IMR-90 (cell line): Measurements from ENCODE around the gene MAST1. TPM values are rescaled to one million over a fixed set of nuclear protein-coding genes. Genes with fewer than 3 reads are reported as not detected.

Source experiments
- ATAC-seq: fragments of 200-7000 bp; cut with Tn5 transposase; 2 replicates; pipeline ENCODE4 v1.9.1; 2020; ENCODE audit warnings: low read depth, mild to moderate bottlenecking, moderate library complexity
- BruUV-seq: library from RNA; stranded (reverse); fragments of 400-500 nt; replicated peaks from 2 replicates; lab custom pipeline; 2021; lab: Mats Ljungman, UMichigan
- CTCF ChIA-PET: fragments of 300-600 bp; formaldehyde crosslinking; extraction: SDS; loops from one replicate; lab custom pipeline; 2021; ENCODE audit warnings: antibody characterized with exemption; lab: Yijun Ruan, JAX
- POLR2A ChIA-PET: fragments of 300-600 bp; sonication (Branson Sonifier 250); formaldehyde crosslinking; loops from one replicate; lab custom pipeline; 2022; ENCODE audit warnings: antibody characterized with exemption; ENCODE audit not compliant: unreplicated experiment; lab: Charles Lee
- DNase-seq: peaks from one replicate; pipeline ENCODE4 v3.0.0; 2013
- H2AFZ ChIP-seq: replicated peaks from 2 replicates; pipeline ENCODE3; 2013; ENCODE audit warnings: low read length, mild to moderate bottlenecking; ENCODE audit not compliant: poor library complexity
- H2AK5ac ChIP-seq: 2 replicates; pipeline ENCODE4 v1.6.1; 2013; ENCODE audit warnings: low read depth, low read length, inconsistent platforms
- H2AK9ac ChIP-seq: replicated peaks from 2 replicates; pipeline ENCODE3; 2013; ENCODE audit warnings: mild to moderate bottlenecking, low read depth, low read length, moderate library complexity; ENCODE audit not compliant: poor library complexity
- H2BK120ac ChIP-seq: 2 replicates; pipeline ENCODE4 v1.6.1; 2013; ENCODE audit warnings: low read depth, low read length, inconsistent platforms
- H2BK15ac ChIP-seq: 3 replicates; pipeline ENCODE4 v1.6.1; 2013; ENCODE audit warnings: low read depth, low read length, inconsistent platforms
- H2BK20ac ChIP-seq: 2 replicates; pipeline ENCODE4 v1.6.1; 2013; ENCODE audit warnings: low read depth, mild to moderate bottlenecking, inconsistent platforms, low read length, moderate library complexity
- H2BK5ac ChIP-seq: 2 replicates; pipeline ENCODE4 v1.6.1; 2013; ENCODE audit warnings: mild to moderate bottlenecking, low read depth, low read length, inconsistent platforms; ENCODE audit not compliant: poor library complexity, severe bottlenecking
- H3K14ac ChIP-seq: replicated peaks from 2 replicates; pipeline ENCODE4 v1.6.1; 2013; ENCODE audit warnings: low read depth, low read length, inconsistent platforms
- H3K18ac ChIP-seq: 2 replicates; pipeline ENCODE4 v1.6.1; 2013; ENCODE audit warnings: low read depth, low read length, control low read depth
- H3K23ac ChIP-seq: 2 replicates; pipeline ENCODE4 v1.6.1; 2013; ENCODE audit warnings: low read depth, low read length, inconsistent platforms
- H3K27ac ChIP-seq: 2 replicates; pipeline ENCODE4 v1.5.1; 2013; ENCODE audit warnings: mild to moderate bottlenecking, control low read depth, low read length; ENCODE audit not compliant: insufficient read depth
- H3K27me3 ChIP-seq: 2 replicates; pipeline ENCODE4 v1.6.1; 2013; ENCODE audit warnings: low read length; ENCODE audit not compliant: control insufficient read depth, insufficient read depth
- H3K36me3 ChIP-seq: 2 replicates; pipeline ENCODE4 v1.6.1; 2013; ENCODE audit warnings: low read length, mixed read lengths; ENCODE audit not compliant: control insufficient read depth, insufficient read depth
- H3K4ac ChIP-seq: 2 replicates; pipeline ENCODE4 v1.6.1; 2013; ENCODE audit warnings: low read depth, low read length, inconsistent platforms
- H3K4me1 ChIP-seq: 2 replicates; pipeline ENCODE4 v1.6.1; 2013; ENCODE audit warnings: low read length, mixed read lengths; ENCODE audit not compliant: control insufficient read depth, insufficient read depth
- H3K4me2 ChIP-seq: 2 replicates; pipeline ENCODE4 v1.6.1; 2013; ENCODE audit warnings: low read depth, mild to moderate bottlenecking, control low read depth, low read length, moderate library complexity
- H3K4me3 ChIP-seq: 2 replicates; pipeline ENCODE4 v1.5.1; 2013; ENCODE audit warnings: low read depth, mild to moderate bottlenecking, control low read depth, low read length, moderate library complexity; ENCODE audit not compliant: insufficient read depth
- H3K56ac ChIP-seq: 2 replicates; pipeline ENCODE4 v1.6.1; 2013; ENCODE audit warnings: low read length, inconsistent platforms; ENCODE audit not compliant: insufficient read depth; ENCODE audit errors: extremely low read depth
- H3K79me1 ChIP-seq, 2 experiments: 2 replicates each; pipeline ENCODE4 v1.6.1; 2013; ENCODE audit warnings: low read length in 2 of 2, inconsistent platforms in 1 of 2, low read depth in 1 of 2
- H3K9ac ChIP-seq: 2 replicates; pipeline ENCODE4 v1.6.1; 2013; ENCODE audit warnings: low read depth, low read length, control low read depth
- H3K9me1 ChIP-seq: 2 replicates; pipeline ENCODE4 v1.6.1; 2013; ENCODE audit warnings: low read length, inconsistent platforms; ENCODE audit not compliant: insufficient read depth
- H3K9me3 ChIP-seq: 2 replicates; pipeline ENCODE4 v1.6.1; 2013; ENCODE audit warnings: low read length; ENCODE audit not compliant: control insufficient read depth, insufficient read depth
- H4K20me1 ChIP-seq: 2 replicates; pipeline ENCODE4 v1.6.1; 2013; ENCODE audit warnings: low read length, inconsistent platforms; ENCODE audit not compliant: insufficient read depth
- H4K5ac ChIP-seq: 2 replicates; pipeline ENCODE4 v1.6.1; 2013; ENCODE audit warnings: mild to moderate bottlenecking, low read depth, low read length, control low read depth
- H4K8ac ChIP-seq, 2 experiments: 2 replicates each; pipeline ENCODE4 v1.6.1; 2013; ENCODE audit warnings: low read depth in 2 of 2, low read length in 2 of 2, control low read depth in 1 of 2, inconsistent platforms in 1 of 2
- H4K91ac ChIP-seq: 2 replicates; pipeline ENCODE4 v1.6.1; 2013; ENCODE audit warnings: low read depth, low read length, inconsistent platforms; ENCODE audit not compliant: insufficient read depth
- SMC3 ChIP-seq: fragments of 150-350 bp; IDR thresholded peaks from 2 replicates; pipeline ENCODE4 v1.6.1; 2016; ENCODE audit warnings: low read depth, mild to moderate bottlenecking, antibody characterized with exemption, low read length, moderate library complexity
- whole genome bisulfite sequencing, 2 experiments: methylation state at CpG; one replicate each; pipeline versions ENCODE4 v1.1.5 to v1.1.7; 2013; ENCODE audit warnings: missing lambda C conversion rate in 2 of 2; ENCODE audit not compliant: insufficient read length in 1 of 2; ENCODE audit errors: extremely low coverage in 2 of 2; 5-methylcytosine and 5-hydroxymethylcytosine counted together
- dilution Hi-C: fragments of 300-500 bp; cut with HindIII; formaldehyde crosslinking; loops from one replicate; pipeline ENCODE4 v1.14.3; 2018; ENCODE audit warnings: low sequenced_read_pairs; ENCODE audit not compliant: unreplicated experiment
- in situ Hi-C: fragments of 300-500 bp; cut with MboI; formaldehyde crosslinking; loops from 3 replicates; pipeline ENCODE4 v1.14.3; 2019; ENCODE audit warnings: low sequenced_read_pairs, inconsistent platforms, mixed read lengths
- intact Hi-C: fragments of 100-400 bp; cut with micrococcal nuclease; formaldehyde crosslinking; loops from 2 replicates; pipeline ENCODE4 v1.10.0; 2022
- polyA plus RNA-seq, 3 experiments: library from polyadenylated mRNA; depleted of rRNA; stranded (reverse); fragments of >200 nt; gene quantifications; 2 replicates each; pipeline ENCODE4 v1.2.3, GENCODE V29; 2012; ENCODE audit warnings: low replicate concordance in 1 of 3
- total RNA-seq: library from RNA; depleted of rRNA; stranded (reverse); fragments of >200 nt; gene quantifications from 2 replicates; pipeline ENCODE4 v1.2.3, GENCODE V29; 2012

The MAST1 gene
- total and polyA plus RNA-seq, 2 of the 4 experiments (the other 2 are of a cell fraction), result 0.56 to 1.1 TPM

DNA sequence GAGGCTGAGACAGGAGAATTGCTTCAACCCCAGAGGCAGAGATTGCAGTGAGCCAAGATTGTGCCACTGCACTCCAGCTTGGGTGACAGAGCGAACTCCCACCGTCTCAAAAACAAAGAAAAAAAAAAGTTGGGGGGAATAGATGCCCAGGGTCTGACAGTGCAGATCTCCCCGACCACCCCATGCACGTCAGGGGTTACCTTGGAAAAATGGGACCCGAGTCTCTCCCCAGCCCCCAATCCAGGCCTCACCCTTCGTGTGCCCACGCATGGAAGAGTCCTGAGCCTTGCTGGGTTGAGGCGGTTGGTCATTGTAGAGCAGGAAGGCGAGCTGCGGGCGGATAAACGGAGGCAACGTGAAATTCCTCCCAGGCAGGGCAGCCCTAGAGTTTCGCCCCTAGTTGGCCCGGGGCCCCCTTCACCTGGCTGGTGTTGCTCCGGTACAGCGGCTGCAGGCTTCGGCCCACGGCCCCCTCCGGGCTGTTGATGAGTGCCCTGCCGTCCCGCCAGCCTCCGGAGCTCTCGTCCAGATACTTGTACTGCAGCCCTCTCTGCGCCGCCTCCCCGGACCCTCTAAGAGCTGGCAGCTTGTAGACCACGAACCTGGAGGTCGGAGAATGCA, 42.3 kb downstream of the MAST1 start:
- intact Hi-C loops (no loop called here), dilution Hi-C loops (no loop called here), in situ Hi-C loops (no loop called here)
- CTCF ChIA-PET, result interaction anchor here (0.6 kb wide), 1 partner anchor 12 kb away, joined by 8 read pairs; no protein-coding TSS in a partner anchor
- peak overlapping the region; percentile 7; the same call in 1 of the 2 replicates for H3K14ac ChIP-seq
- POLR2A ChIA-PET, result no interaction called here
- no peak overlapping the region; the same call in 1 of the 2 replicates for H3K23ac ChIP-seq
- peak overlapping the region; percentile 81 for H3K4me2 ChIP-seq
- H3K56ac ChIP-seq, result peak overlapping the region; percentile 21; the same call in 1 of the 2 replicates
- peak overlapping the region; percentile 99 for H2AFZ ChIP-seq
- ATAC-seq (peak; percentile 53), DNase-seq (peak; percentile 6)
- TF ChIP-seq SMC3, result no peak
- no peak overlapping the region for H2BK20ac ChIP-seq
- H4K91ac ChIP-seq, result no peak overlapping the region
- H3K4ac ChIP-seq, result peak overlapping the region; percentile 43; the same call in 1 of the 2 replicates
- H3K27ac ChIP-seq, result peak overlapping the region; percentile 2; the same call in 1 of the 2 replicates
- H4K5ac ChIP-seq, result no peak overlapping the region
- peaks cover 13% of the 10 kb centered on the region for H3K9me3 ChIP-seq
- H4K20me1 ChIP-seq, result no peaks in the 10 kb centered on the region
- no peak overlapping the region for H3K18ac ChIP-seq
- H3K79me1 ChIP-seq, result peaks cover 0 to 7% of the 10 kb centered on the region in 2 experiments; a peak in 1 of 4 replicates
- H3K36me3 ChIP-seq, result peaks cover 12% of the 10 kb centered on the region; the same call in 1 of the 2 replicates
- H2BK15ac ChIP-seq, result no peak overlapping the region
- H2BK5ac ChIP-seq, result no peak overlapping the region
- peaks cover 5% of the 10 kb centered on the region; the same call in 1 of the 2 replicates for H3K9me1 ChIP-seq
- peak overlapping the region; percentile 28 to 66; a peak in 2 of 4 replicates for H4K8ac ChIP-seq
- 11% methylated on average over 16 of the region's 29 CpGs; no CpG with 5 or more reads in 1 of the 2 experiments for WGBS, 2 experiments
- peak overlapping the region; percentile 36 for H3K9ac ChIP-seq
- no peak overlapping the region for H2BK120ac ChIP-seq
- no peak overlapping the region for H2AK5ac ChIP-seq
- peak overlapping the region; percentile 80 for H2AK9ac ChIP-seq
- H3K4me1 ChIP-seq, result peaks cover 5% of the 10 kb centered on the region; the same call in 1 of the 2 replicates
- H3K4me3 ChIP-seq, result peak overlapping the region; percentile 61
- no TSS peak for BruUV-seq
- peaks cover 16% of the 10 kb centered on the region for H3K27me3 ChIP-seq
